ENCODE data around the gene UBTD1. TPM values are rescaled to one million over a fixed set of nuclear protein-coding genes. Genes with fewer than 3 reads are reported as not detected.
"Not testable (repeated sequence)": the region's sequence is repeated elsewhere in the genome, so short reads cannot be mapped to it uniquely, and the experiment has no call there.

Gene UBTD1
- total and polyA plus RNA-seq, 5 donors from 2014 or later = 0.22 to 2.2 (median 1.8) TPM

GRCh38 chr10:97525086-97525485 lies 26.4 kb downstream of the UBTD1 start:
- no peak for ATAC-seq (ENCODE audit: low read depth in 2 of 2)
- no peaks in the 10 kb centered on the region for H3K9me3 Mint-ChIP-seq

GRCh38 chr10:97525683-97526110 lies 27.0 kb downstream of the UBTD1 start:
- peaks cover 11% of the 10 kb centered on the region for H3K27me3 Mint-ChIP-seq
- no peak overlapping the region for H3K27ac Mint-ChIP-seq
- H3K9me3 Mint-ChIP-seq = no peaks in the 10 kb centered on the region
- H3K36me3 Mint-ChIP-seq = no peaks in the 10 kb centered on the region
- Histone ChIP-seq H3K27ac (ENCODE audit: insufficient read depth, low read length, poor library complexity, severe bottlenecking) (no peak overlapping the region), H3K9me3 (ENCODE audit: control insufficient read depth in 2 of 2, low read length in 2 of 2) (no peaks in the 10 kb centered on the region), H3K4me1 (ENCODE audit: control insufficient read depth, insufficient read depth, low read length, poor library complexity, severe bottlenecking) (no peaks in the 10 kb centered on the region), H3K27me3 (ENCODE audit: control insufficient read depth, insufficient read depth, low read length) (no peaks in the 10 kb centered on the region), H3K4me3 (ENCODE audit: low read depth, low read length) (no peak overlapping the region), H3K36me3 (ENCODE audit: control insufficient read depth, insufficient read depth, low read length) (no peaks in the 10 kb centered on the region)
- DNase-seq (no peak), ATAC-seq (ENCODE audit: low read depth in 2 of 2) (no peak)
- no peak overlapping the region for H3K4me3 Mint-ChIP-seq
- H3K4me1 Mint-ChIP-seq = no peaks in the 10 kb centered on the region

More at GRCh38 chr10:97525086-97525485, 26.4 kb downstream of the UBTD1 start:
- Mint-ChIP-seq H3K36me3 (no peaks in the 10 kb centered on the region), H3K27me3 (peaks cover 11% of the 10 kb centered on the region), H3K27ac (no peak overlapping the region), H3K4me1 (no peaks in the 10 kb centered on the region), H3K4me3 (no peak overlapping the region)
- no peaks in the 10 kb centered on the region for H3K9me3 ChIP-seq (ENCODE audit: control insufficient read depth in 2 of 2, low read length in 2 of 2)
- no peak overlapping the region for H3K27ac ChIP-seq (ENCODE audit: insufficient read depth, low read length, poor library complexity, severe bottlenecking)
- H3K4me3 ChIP-seq (ENCODE audit: low read depth, low read length) = no peak overlapping the region
- DNase-seq = no peak
- H3K4me1 ChIP-seq (ENCODE audit: control insufficient read depth, insufficient read depth, low read length, poor library complexity, severe bottlenecking) = no peaks in the 10 kb centered on the region
- no peaks in the 10 kb centered on the region for H3K36me3 ChIP-seq (ENCODE audit: control insufficient read depth, insufficient read depth, low read length)
- no peaks in the 10 kb centered on the region for H3K27me3 ChIP-seq (ENCODE audit: control insufficient read depth, insufficient read depth, low read length)

GRCh38 chr10:97528876-97529275 lies 30.2 kb downstream of the UBTD1 start:
- not testable (repeated sequence) for H3K36me3 ChIP-seq (ENCODE audit: control insufficient read depth, insufficient read depth, low read length); H3K27ac Mint-ChIP-seq; H3K36me3 Mint-ChIP-seq; DNase-seq; H3K4me3 ChIP-seq (ENCODE audit: low read depth, low read length); H3K27ac ChIP-seq (ENCODE audit: insufficient read depth, low read length, poor library complexity, severe bottlenecking); H3K9me3 Mint-ChIP-seq; ATAC-seq (ENCODE audit: low read depth in 2 of 2); H3K4me1 ChIP-seq (ENCODE audit: control insufficient read depth, insufficient read depth, low read length, poor library complexity, severe bottlenecking); H3K27me3 Mint-ChIP-seq; H3K4me3 Mint-ChIP-seq; H3K4me1 Mint-ChIP-seq; H3K9me3 ChIP-seq (ENCODE audit: control insufficient read depth in 2 of 2, low read length in 2 of 2); H3K27me3 ChIP-seq (ENCODE audit: control insufficient read depth, insufficient read depth, low read length)

- Histone ChIP-seq H3K27me3 (ENCODE audit: control insufficient read depth, insufficient read depth, low read length) (no peaks in the 10 kb centered on the region), H3K27ac (ENCODE audit: insufficient read depth, low read length, poor library complexity, severe bottlenecking) (no peak overlapping the region), H3K9me3 (ENCODE audit: control insufficient read depth in 2 of 2, low read length in 2 of 2) (no peaks in the 10 kb centered on the region), H3K36me3 (ENCODE audit: control insufficient read depth, insufficient read depth, low read length) (no peaks in the 10 kb centered on the region), H3K4me1 (ENCODE audit: control insufficient read depth, insufficient read depth, low read length, poor library complexity, severe bottlenecking) (no peaks in the 10 kb centered on the region), H3K4me3 (ENCODE audit: low read depth, low read length) (no peak overlapping the region)
- no peak for ATAC-seq (ENCODE audit: low read depth in 2 of 2)
- DNase-seq = no peak
- H3K9me3 Mint-ChIP-seq = no peaks in the 10 kb centered on the region
- no peaks in the 10 kb centered on the region for H3K36me3 Mint-ChIP-seq
- no peaks in the 10 kb centered on the region for H3K4me1 Mint-ChIP-seq
- peaks cover 2% of the 10 kb centered on the region for H3K27me3 Mint-ChIP-seq
- peak overlapping the region in 1 of 3 donors; percentile 84 for H3K27ac Mint-ChIP-seq
- H3K4me3 Mint-ChIP-seq = no peak overlapping the region
These were observed 31.2 kb downstream of the UBTD1 start for GRCh38 chr10:97529685-97530465.

- no peaks in the 10 kb centered on the region for H3K9me3 Mint-ChIP-seq
- no peaks in the 10 kb centered on the region for H3K27me3 ChIP-seq (ENCODE audit: control insufficient read depth, insufficient read depth, low read length)
- ATAC-seq (ENCODE audit: low read depth in 2 of 2) (no peak), DNase-seq (no peak)
- no peaks in the 10 kb centered on the region for H3K4me1 Mint-ChIP-seq
- H3K9me3 ChIP-seq (ENCODE audit: control insufficient read depth in 2 of 2, low read length in 2 of 2) = no peaks in the 10 kb centered on the region
- no peaks in the 10 kb centered on the region for H3K4me1 ChIP-seq (ENCODE audit: control insufficient read depth, insufficient read depth, low read length, poor library complexity, severe bottlenecking)
- H3K27ac ChIP-seq (ENCODE audit: insufficient read depth, low read length, poor library complexity, severe bottlenecking) = no peak overlapping the region
- H3K27ac Mint-ChIP-seq = no peak overlapping the region
- no peak overlapping the region for H3K4me3 ChIP-seq (ENCODE audit: low read depth, low read length)
- no peaks in the 10 kb centered on the region for H3K36me3 ChIP-seq (ENCODE audit: control insufficient read depth, insufficient read depth, low read length)
- H3K27me3 Mint-ChIP-seq = peaks cover 4% of the 10 kb centered on the region
- no peak overlapping the region for H3K4me3 Mint-ChIP-seq
- H3K36me3 Mint-ChIP-seq = no peaks in the 10 kb centered on the region
These were observed 32.8 kb downstream of the UBTD1 start for GRCh38 chr10:97531401-97531986.

GRCh38 chr10:97532935-97533671 lies 34.4 kb downstream of the UBTD1 start:
- peaks cover 4% of the 10 kb centered on the region for H3K27me3 Mint-ChIP-seq
- H3K9me3 Mint-ChIP-seq = no peaks in the 10 kb centered on the region
- H3K4me1 ChIP-seq (ENCODE audit: control insufficient read depth, insufficient read depth, low read length, poor library complexity, severe bottlenecking) = no peaks in the 10 kb centered on the region
- no peak overlapping the region for H3K4me3 Mint-ChIP-seq
- no peaks in the 10 kb centered on the region for H3K9me3 ChIP-seq (ENCODE audit: control insufficient read depth in 2 of 2, low read length in 2 of 2)
- no peak for ATAC-seq (ENCODE audit: low read depth in 2 of 2)
- H3K27me3 ChIP-seq (ENCODE audit: control insufficient read depth, insufficient read depth, low read length) = no peaks in the 10 kb centered on the region
- DNase-seq = no peak
- no peak overlapping the region for H3K27ac Mint-ChIP-seq
- no peak overlapping the region for H3K27ac ChIP-seq (ENCODE audit: insufficient read depth, low read length, poor library complexity, severe bottlenecking)
- no peaks in the 10 kb centered on the region for H3K36me3 Mint-ChIP-seq
- H3K36me3 ChIP-seq (ENCODE audit: control insufficient read depth, insufficient read depth, low read length) = no peaks in the 10 kb centered on the region
- no peaks in the 10 kb centered on the region for H3K4me1 Mint-ChIP-seq
- no peak overlapping the region for H3K4me3 ChIP-seq (ENCODE audit: low read depth, low read length)

GRCh38 chr10:97533888-97534287 lies 35.2 kb downstream of the UBTD1 start:
- Histone ChIP-seq H3K27ac (ENCODE audit: insufficient read depth, low read length, poor library complexity, severe bottlenecking) (no peak overlapping the region), H3K27me3 (ENCODE audit: control insufficient read depth, insufficient read depth, low read length) (no peaks in the 10 kb centered on the region), H3K36me3 (ENCODE audit: control insufficient read depth, insufficient read depth, low read length) (no peaks in the 10 kb centered on the region), H3K4me3 (ENCODE audit: low read depth, low read length) (no peak overlapping the region), H3K9me3 (ENCODE audit: control insufficient read depth in 2 of 2, low read length in 2 of 2) (no peaks in the 10 kb centered on the region), H3K4me1 (ENCODE audit: control insufficient read depth, insufficient read depth, low read length, poor library complexity, severe bottlenecking) (no peaks in the 10 kb centered on the region)
- no peak overlapping the region for H3K4me3 Mint-ChIP-seq
- H3K9me3 Mint-ChIP-seq = no peaks in the 10 kb centered on the region
- H3K27ac Mint-ChIP-seq = no peak overlapping the region
- peaks cover 4% of the 10 kb centered on the region for H3K27me3 Mint-ChIP-seq
- ATAC-seq (ENCODE audit: low read depth in 2 of 2) (no peak), DNase-seq (no peak)
- H3K36me3 Mint-ChIP-seq = no peaks in the 10 kb centered on the region
- H3K4me1 Mint-ChIP-seq = no peaks in the 10 kb centered on the region
